HG03571 (cell line): ENCODE results near the gene ATP11C.
"Not testable (repeated sequence)": the region's sequence is repeated elsewhere in the genome, so short reads cannot be mapped to it uniquely, and the experiment has no call there.

Experiments used
- ATAC-seq: cut with Tn5 transposase; IDR thresholded peaks from one replicate; pipeline ENCODE4 v1.9.1; 2021; ENCODE audit not compliant: unreplicated experiment

Gene ATP11C

GRCh38 chrX:139864640-139865039 lies 68.2 kb downstream of the ATP11C start:
- ATAC-seq, result no peak

- no peak for ATAC-seq
These were observed 70.6 kb downstream of the ATP11C start for GRCh38 chrX:139862208-139862607.

- ATAC-seq, result not testable (repeated sequence)
These were observed 76.0 kb downstream of the ATP11C start for GRCh38 chrX:139856826-139857225.

GRCh38 chrX:139851730-139852129 lies 81.1 kb downstream of the ATP11C start:
- no peak for ATAC-seq

- ATAC-seq, result no peak
These were observed 81.9 kb downstream of the ATP11C start for GRCh38 chrX:139850968-139851367.

- peak; percentile 81 for ATAC-seq
These were observed 88.0 kb downstream of the ATP11C start for GRCh38 chrX:139844884-139845283.

GRCh38 chrX:139844163-139844562 lies 88.7 kb downstream of the ATP11C start:
- ATAC-seq, result peak; percentile 34

- ATAC-seq, result no peak
These were observed 90.3 kb downstream of the ATP11C start for GRCh38 chrX:139842326-139843185.

GRCh38 chrX:139836335-139836734 lies 96.5 kb downstream of the ATP11C start:
- ATAC-seq, result not testable (repeated sequence)

- ATAC-seq, result no peak
These were observed 98.0 kb downstream of the ATP11C start for GRCh38 chrX:139834879-139835278.

GRCh38 chrX:139832718-139833309 lies 100.0 kb downstream of the ATP11C start:
- ATAC-seq, result no peak

GRCh38 chrX:139831675-139832456 lies 101.0 kb downstream of the ATP11C start:
- peak; percentile 85 for ATAC-seq

GRCh38 chrX:139831017-139831416 lies 101.8 kb downstream of the ATP11C start:
- ATAC-seq, result no peak

- no peak for ATAC-seq
These were observed 104.0 kb downstream of the ATP11C start for GRCh38 chrX:139828830-139829229.

GRCh38 chrX:139828033-139828432 lies 104.8 kb downstream of the ATP11C start:
- no peak for ATAC-seq

- no peak for ATAC-seq
These were observed 106.5 kb downstream of the ATP11C start for GRCh38 chrX:139826065-139827044.

- ATAC-seq, result no peak
These were observed 107.2 kb downstream of the ATP11C start for GRCh38 chrX:139825618-139826017.

- ATAC-seq, result no peak
These were observed 109.0 kb downstream of the ATP11C start for GRCh38 chrX:139823806-139824205.

- no peak for ATAC-seq
These were observed 112.4 kb downstream of the ATP11C start for GRCh38 chrX:139820358-139820984.

GRCh38 chrX:139816204-139816603 lies 116.6 kb downstream of the ATP11C start:
- ATAC-seq, result no peak
